IPS-NIHi11 (cell line): Measurements from ENCODE around the gene VSTM2A.

Source experiments
- DNase-seq: peaks from one replicate; pipeline ENCODE4 v3.0.0; 2012; ENCODE audit warnings: mixed read lengths, low spot score

VSTM2A gene

DNA sequence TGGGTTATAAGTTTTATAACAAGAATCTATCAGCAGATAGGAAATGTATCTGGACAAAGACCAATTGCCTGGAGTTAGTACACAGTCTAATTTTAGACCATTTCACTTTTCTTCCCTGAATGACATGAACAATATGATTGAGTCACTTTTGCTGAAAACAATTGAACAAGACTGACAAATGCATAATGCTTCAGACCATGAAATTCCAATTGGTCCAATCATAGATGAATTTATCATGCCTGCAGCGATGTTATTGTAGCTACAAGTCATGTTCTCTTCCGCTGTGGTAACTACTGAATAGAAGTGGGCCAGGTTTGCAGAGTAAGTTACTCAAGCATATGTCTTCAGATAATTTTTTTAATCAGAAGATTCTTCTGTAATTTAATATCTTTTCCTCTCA, 73.4 kb downstream of the VSTM2A start:
- DNase-seq: no peak
